GM12865 (cell line): ENCODE results near the gene TRIM50.

Experiments
- DNase-seq: peaks from one replicate; pipeline ENCODE4 v3.0.0; 2010; ENCODE audit warnings: low read depth
- H3K4me3 ChIP-seq: 2 replicates; pipeline ENCODE4 v1.5.1; 2011; ENCODE audit warnings: mild to moderate bottlenecking, low read depth, low read length, control low read depth
- TF ChIP-seq, protein P1 (sequence below): IDR thresholded peaks from 2 replicates; pipeline ENCODE4 v1.5.1; 2011; ENCODE audit warnings: low read length, control low read depth, low read depth, inconsistent platforms; ENCODE audit not compliant: insufficient read depth; ENCODE audit errors: missing control alignments

The TRIM50 gene

DNA sequence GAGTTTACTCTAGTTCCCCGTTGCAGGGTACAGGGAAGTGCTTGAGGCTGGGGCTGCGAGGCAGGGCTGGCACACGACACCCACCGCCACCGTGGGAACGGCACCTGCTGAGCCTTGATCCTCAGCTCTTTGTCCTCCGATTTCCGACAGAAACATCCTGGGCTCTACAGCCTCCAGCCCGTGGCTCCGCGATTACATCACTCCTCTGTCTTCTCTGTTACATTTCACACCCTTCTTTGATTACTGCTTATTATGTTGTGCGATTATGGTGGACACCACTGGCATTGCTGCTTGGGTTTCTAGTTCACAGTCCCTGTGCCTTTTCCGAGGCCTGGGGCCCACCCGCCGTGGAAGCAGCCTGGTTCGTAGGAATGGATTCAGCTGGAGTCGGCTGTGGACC lies 26.9 kb upstream of the TRIM50 start:
- DNase-seq = no peak
- H3K4me3 ChIP-seq = no peak overlapping the region
- TF ChIP-seq, protein P1, sequence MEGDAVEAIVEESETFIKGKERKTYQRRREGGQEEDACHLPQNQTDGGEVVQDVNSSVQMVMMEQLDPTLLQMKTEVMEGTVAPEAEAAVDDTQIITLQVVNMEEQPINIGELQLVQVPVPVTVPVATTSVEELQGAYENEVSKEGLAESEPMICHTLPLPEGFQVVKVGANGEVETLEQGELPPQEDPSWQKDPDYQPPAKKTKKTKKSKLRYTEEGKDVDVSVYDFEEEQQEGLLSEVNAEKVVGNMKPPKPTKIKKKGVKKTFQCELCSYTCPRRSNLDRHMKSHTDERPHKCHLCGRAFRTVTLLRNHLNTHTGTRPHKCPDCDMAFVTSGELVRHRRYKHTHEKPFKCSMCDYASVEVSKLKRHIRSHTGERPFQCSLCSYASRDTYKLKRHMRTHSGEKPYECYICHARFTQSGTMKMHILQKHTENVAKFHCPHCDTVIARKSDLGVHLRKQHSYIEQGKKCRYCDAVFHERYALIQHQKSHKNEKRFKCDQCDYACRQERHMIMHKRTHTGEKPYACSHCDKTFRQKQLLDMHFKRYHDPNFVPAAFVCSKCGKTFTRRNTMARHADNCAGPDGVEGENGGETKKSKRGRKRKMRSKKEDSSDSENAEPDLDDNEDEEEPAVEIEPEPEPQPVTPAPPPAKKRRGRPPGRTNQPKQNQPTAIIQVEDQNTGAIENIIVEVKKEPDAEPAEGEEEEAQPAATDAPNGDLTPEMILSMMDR = no peak

DNA sequence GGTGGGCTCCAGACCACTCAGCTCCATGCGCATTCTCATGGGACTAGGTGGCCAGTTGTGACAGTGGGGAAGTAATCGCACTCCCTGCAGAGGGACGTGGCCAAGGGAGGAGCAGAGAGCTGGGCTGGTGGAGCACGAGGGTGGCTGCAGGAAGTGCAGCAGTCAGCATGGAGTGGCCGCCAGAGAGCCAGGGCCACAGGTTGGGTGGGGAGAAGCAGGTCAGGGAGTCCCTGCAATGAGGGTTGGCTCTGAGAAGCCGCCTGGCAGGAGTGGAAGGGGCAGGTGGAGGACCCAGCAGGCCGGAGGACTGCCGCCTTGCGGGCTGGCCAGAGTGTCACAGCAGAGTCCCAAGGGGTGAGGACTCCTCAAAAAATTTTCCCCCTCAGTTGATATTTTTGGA lies 26.3 kb upstream of the TRIM50 start:
- no peak overlapping the region for H3K4me3 ChIP-seq
- no peak for DNase-seq
- TF ChIP-seq, protein P1 = no peak

DNA sequence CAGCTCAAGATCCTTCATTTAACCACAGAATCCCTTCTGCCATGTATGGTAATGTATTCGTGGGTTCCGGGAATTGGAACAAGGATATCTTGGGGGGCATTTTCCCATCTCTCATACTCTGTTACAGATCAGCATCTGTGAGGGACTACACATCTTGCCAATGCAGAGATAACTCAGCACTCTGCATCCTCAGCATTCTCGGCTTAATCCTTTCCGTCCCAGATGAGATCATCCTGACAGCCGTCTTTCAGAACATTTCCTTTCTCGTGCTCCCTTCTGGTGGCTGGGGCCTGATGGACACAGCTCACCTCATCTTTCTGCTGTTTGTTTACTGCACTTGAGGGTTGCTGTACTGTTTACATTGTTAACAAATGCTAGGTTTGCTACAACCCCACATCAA lies 25.4 kb upstream of the TRIM50 start:
- TF ChIP-seq, protein P1 = no peak
- H3K4me3 ChIP-seq = no peak overlapping the region
- no peak for DNase-seq

DNA sequence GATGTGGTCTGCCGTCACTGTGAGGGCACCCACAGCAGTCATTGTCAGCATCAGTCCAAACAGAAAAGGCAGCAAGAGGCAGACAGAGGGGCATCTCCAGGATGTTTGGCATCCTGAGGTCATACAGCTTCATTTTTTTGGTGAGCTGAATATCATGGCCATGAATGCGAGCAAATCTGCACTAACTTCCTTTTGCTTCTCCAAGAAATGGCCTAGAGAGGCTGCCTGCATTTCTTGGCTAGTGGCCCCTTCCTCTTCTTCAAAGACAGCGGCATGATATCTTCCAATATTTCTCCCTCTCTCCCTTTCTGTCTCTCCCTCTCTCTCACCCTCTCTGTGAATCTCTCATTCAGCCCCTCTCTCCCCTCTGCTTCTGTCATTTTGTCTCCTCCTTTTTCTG lies 24.9 kb upstream of the TRIM50 start:
- H3K4me3 ChIP-seq = no peak overlapping the region
- DNase-seq = no peak
- TF ChIP-seq, protein P1 = no peak

DNA sequence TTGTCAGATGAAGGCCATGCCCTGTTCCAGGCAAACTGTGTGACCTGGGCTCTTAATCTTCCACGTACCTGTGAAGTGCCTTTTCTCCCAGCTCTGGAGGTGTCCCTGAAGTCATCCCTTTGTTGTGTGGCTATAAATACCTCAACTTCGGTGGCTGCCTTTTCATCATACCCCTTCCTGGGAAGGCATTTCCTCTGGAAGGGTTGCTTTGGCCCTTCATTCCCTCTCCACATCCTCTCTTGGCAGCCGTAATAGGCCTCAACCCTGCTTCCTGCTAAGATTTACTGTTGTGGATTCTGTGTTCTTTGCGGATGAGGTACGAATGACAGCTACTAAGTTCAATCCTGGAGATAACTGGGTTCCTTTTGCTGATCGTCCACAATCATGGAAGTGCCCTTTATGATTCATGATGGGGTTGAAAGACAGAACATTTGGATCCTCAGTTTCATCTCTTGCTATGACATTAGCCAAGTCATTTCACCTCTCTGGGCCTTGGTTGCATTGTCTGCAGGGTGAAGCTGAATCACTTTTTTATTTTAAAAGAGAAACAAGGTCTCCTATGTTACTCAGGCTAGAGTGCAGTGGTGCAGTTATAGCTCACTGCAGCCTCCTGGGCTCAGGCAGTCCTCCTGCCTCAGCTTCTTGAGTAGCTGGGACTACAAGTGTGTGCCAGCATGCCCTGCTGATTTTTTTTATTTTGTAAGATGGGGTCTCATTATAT lies 23.7 kb upstream of the TRIM50 start:
- no peak for DNase-seq
- TF ChIP-seq, protein P1 = no peak
- no peak overlapping the region for H3K4me3 ChIP-seq

DNA sequence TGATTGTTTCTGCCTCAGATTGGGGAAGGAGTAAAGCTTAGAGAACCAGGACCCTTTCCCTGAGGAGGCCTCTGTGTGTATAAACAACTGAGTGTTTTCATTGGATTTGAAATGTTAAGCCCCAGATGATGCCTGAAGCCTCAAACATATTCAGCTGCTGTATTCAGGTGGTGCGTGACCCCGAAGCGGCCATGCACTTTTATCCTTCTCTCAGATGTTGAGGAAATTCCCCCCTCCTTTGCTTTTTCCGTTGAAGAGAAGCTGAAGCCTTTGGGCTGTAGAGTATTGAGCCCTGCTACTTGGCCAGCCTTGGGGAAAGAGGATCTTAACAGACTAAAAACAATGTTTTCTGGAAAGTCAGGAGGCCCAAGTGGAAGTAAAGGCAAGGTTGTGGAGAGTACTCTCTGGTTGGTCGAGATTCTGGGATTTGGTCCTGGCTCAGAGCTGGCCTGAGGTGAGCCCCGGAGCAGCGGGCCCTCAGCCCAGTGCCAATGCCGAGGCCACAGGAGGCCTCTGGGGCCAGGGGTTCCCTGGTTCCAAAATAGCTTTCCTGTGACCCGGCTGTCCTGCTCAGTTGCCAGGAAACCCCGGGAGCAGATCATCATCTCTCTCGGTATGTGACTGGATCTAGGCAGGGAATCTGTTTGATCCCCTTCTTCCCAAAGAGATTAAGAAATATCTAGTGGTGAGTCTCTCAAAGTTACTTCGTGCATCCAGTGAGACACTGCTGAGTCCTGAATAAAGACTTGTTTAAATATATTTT lies 22.6 kb upstream of the TRIM50 start:
- no peak overlapping the region for H3K4me3 ChIP-seq
- TF ChIP-seq, protein P1 = no peak
- no peak for DNase-seq
